Endothelial cell of umbilical vein (primary cell): Measurements from ENCODE around the gene ITPR1. TPM values are rescaled to one million over a fixed set of nuclear protein-coding genes. Genes with fewer than 3 reads are reported as not detected.

Source experiments
- BruUV-seq: library from RNA; stranded (reverse); fragments of 400-500 nt; replicated peaks from 2 replicates; lab custom pipeline; 2021; lab: Mats Ljungman, UMichigan
- CTCF ChIA-PET: fragments of 300-600, 350-600 bp; sonication (Branson Sonifier 250); formaldehyde crosslinking; loops from one replicate; lab custom pipeline; 2021; ENCODE audit warnings: antibody characterized with exemption, inconsistent platforms; lab: Charles Lee
- POLR2A ChIA-PET: fragments of 300-600, 350-600 bp; sonication (Branson Sonifier 250); formaldehyde crosslinking; loops from one replicate; lab custom pipeline; 2021; ENCODE audit warnings: antibody characterized with exemption, inconsistent platforms; lab: Charles Lee
- DNase-seq: peaks from one replicate; pipeline ENCODE4 v3.0.0-alpha.2; 2011; ENCODE audit warnings: low read depth, low spot score
- FAIRE-seq: peaks from 2 replicates; lab custom pipeline; 2011; peaks lifted over from hg19 to GRCh38; lab: Jason Lieb, UNC
- H2AFZ ChIP-seq: 2 replicates; pipeline ENCODE4 v1.6.0; 2012; ENCODE audit warnings: low read depth, low read length, control low read depth, inconsistent platforms
- H3K27ac ChIP-seq: 2 replicates; pipeline ENCODE4 v1.5.1; 2011; ENCODE audit warnings: low read depth, mild to moderate bottlenecking, control low read depth, low read length, moderate library complexity; ENCODE audit not compliant: insufficient read depth
- H3K27me3 ChIP-seq, 2 experiments: 2 replicates each; pipeline versions ENCODE4 v1.6.0 to v1.6.1; 2011; ENCODE audit warnings: low read length in 2 of 2, mixed read lengths in 1 of 2; ENCODE audit not compliant: control insufficient read depth in 2 of 2, insufficient read depth in 2 of 2
- H3K36me3 ChIP-seq, 2 experiments: 2 replicates in 1 of 2; 3 replicates in 1 of 2; pipeline ENCODE4 v1.5.1; 2011; ENCODE audit warnings: low read length in 2 of 2, mild to moderate bottlenecking in 1 of 2, moderate library complexity in 1 of 2; ENCODE audit not compliant: control insufficient read depth in 2 of 2, insufficient read depth in 2 of 2; ENCODE audit errors: extremely low read depth in 1 of 2
- H3K4me1 ChIP-seq: 3 replicates; pipeline ENCODE4 v1.5.1; 2011; ENCODE audit warnings: mild to moderate bottlenecking, low read length; ENCODE audit not compliant: control insufficient read depth, insufficient read depth; ENCODE audit errors: extremely low read depth
- H3K4me2 ChIP-seq: 2 replicates; pipeline ENCODE4 v1.6.1; 2011; ENCODE audit warnings: low read length, control low read depth, mixed read lengths; ENCODE audit not compliant: insufficient read depth
- H3K4me3 ChIP-seq, 3 experiments: fragments of 200-600 bp in 1 of 3; sonication (generic), shearing (Covaris generic) in 1 of 3; replicated peaks in 1 of 3; 2 replicates each; pipeline ENCODE4 v1.5.1; 2011 to 2016; ENCODE audit warnings: control low read depth in 3 of 3, low read length in 3 of 3, mild to moderate bottlenecking in 2 of 3, inconsistent platforms in 1 of 3, low read depth in 1 of 3, moderate library complexity in 1 of 3; ENCODE audit not compliant: insufficient read depth in 1 of 3
- H3K79me2 ChIP-seq: 2 replicates; pipeline ENCODE4 v1.6.0; 2012; ENCODE audit warnings: low read length, inconsistent platforms; ENCODE audit not compliant: control insufficient read depth, insufficient read depth
- H3K9ac ChIP-seq: replicated peaks from 2 replicates; pipeline ENCODE3; 2011; ENCODE audit warnings: low read length, control low read depth; ENCODE audit not compliant: insufficient read depth; ENCODE audit errors: extremely low read depth
- H3K9me1 ChIP-seq: replicated peaks from 3 replicates; pipeline ENCODE4 v1.6.0; 2011; ENCODE audit warnings: mild to moderate bottlenecking, low read length; ENCODE audit not compliant: control insufficient read depth, insufficient read depth; ENCODE audit errors: extremely low read depth
- H3K9me3 ChIP-seq: replicated peaks from 2 replicates; pipeline ENCODE4 v1.5.1; 2012; ENCODE audit warnings: low read length, inconsistent platforms; ENCODE audit not compliant: control insufficient read depth, insufficient read depth
- H4K20me1 ChIP-seq: replicated peaks from 2 replicates; pipeline ENCODE3; 2011; ENCODE audit warnings: mild to moderate bottlenecking, low read length; ENCODE audit not compliant: control insufficient read depth, insufficient read depth; ENCODE audit errors: extremely low read depth
- CTCF ChIP-seq, 2 donors: IDR thresholded peaks; 1 replicate in 1 of 2; 2 replicates in 1 of 2; pipeline ENCODE4 v1.5.1; 2011; ENCODE audit warnings: low read length in 2 of 2, mild to moderate bottlenecking in 2 of 2, moderate library complexity in 2 of 2, control low read depth in 1 of 2, inconsistent platforms in 1 of 2, low read depth in 1 of 2; ENCODE audit not compliant: insufficient read depth in 1 of 2; ENCODE audit errors: extremely low read depth in 1 of 2
- EZH2 ChIP-seq: IDR thresholded peaks from 2 replicates; pipeline ENCODE4 v1.6.1; 2012; ENCODE audit warnings: borderline replicate concordance, low read depth, mild to moderate bottlenecking, moderate library complexity, low read length, inconsistent platforms; ENCODE audit not compliant: severe bottlenecking
- FOS ChIP-seq: IDR thresholded peaks from 2 replicates; pipeline ENCODE4 v1.6.1; 2011; ENCODE audit warnings: mild to moderate bottlenecking, low read length, moderate library complexity, borderline replicate concordance; ENCODE audit not compliant: insufficient read depth
- GATA2 ChIP-seq: IDR thresholded peaks from 2 replicates; pipeline ENCODE4 v1.7.0; 2011; ENCODE audit warnings: low read depth, mild to moderate bottlenecking, moderate library complexity, mixed read lengths, low read length; ENCODE audit not compliant: insufficient read length, insufficient read depth
- JUN ChIP-seq: IDR thresholded peaks from 2 replicates; pipeline ENCODE4 v1.6.1; 2011; ENCODE audit warnings: borderline replicate concordance, low read depth; ENCODE audit not compliant: insufficient read length, insufficient read depth
- MAX ChIP-seq: IDR thresholded peaks from 2 replicates; pipeline ENCODE4 v1.6.1; 2011; ENCODE audit not compliant: insufficient read depth, insufficient read length
- MYC ChIP-seq: IDR thresholded peaks from one replicate; pipeline ENCODE4 v1.6.1; 2011; ENCODE audit warnings: mild to moderate bottlenecking, low read depth, low read length
- POLR2A ChIP-seq: IDR thresholded peaks from 2 replicates; pipeline ENCODE4 v1.6.1; 2012; ENCODE audit warnings: low read depth, mild to moderate bottlenecking, control low read depth, low read length
- POLR2AphosphoS5 ChIP-seq: IDR thresholded peaks from 2 replicates; pipeline ENCODE4 v1.6.1; 2012; ENCODE audit warnings: low read depth, mild to moderate bottlenecking, control low read depth, low read length, moderate library complexity; ENCODE audit not compliant: insufficient read depth
- dilution Hi-C: fragments of 300-500 bp; cut with MboI; formaldehyde crosslinking; loops from one replicate; pipeline ENCODE4 v1.15.0; 2019; ENCODE audit warnings: low sequenced_read_pairs; ENCODE audit not compliant: extremely low pct_ligation_motif_present
- intact Hi-C: fragments of 100-400 bp; cut with micrococcal nuclease; formaldehyde crosslinking; loops from one replicate; pipeline ENCODE4 v1.10.0; 2022
- polyA plus RNA-seq, 4 experiments: library from polyadenylated mRNA; depleted of rRNA in 3 of 4; stranded (reverse) in 3 of 4; unstranded in 1 of 4; fragments of >200 nt; gene quantifications; 2 replicates each; pipeline versions ENCODE4 v1.2.1 to v1.2.3, GENCODE V29; 2011 to 2012; ENCODE audit warnings: missing spikeins in 1 of 4
- total RNA-seq: library from RNA; stranded (reverse); gene quantifications from 2 replicates; pipeline ENCODE4 v1.2.3, GENCODE V29; 2021

ITPR1 gene
- total and polyA plus RNA-seq, 2 donors (not counting 3 experiments of a cell fraction or from before 2014, with no cell fraction given): 5.1 to 16.1 TPM

- BruUV-seq: no TSS peak
- no peak overlapping the region for H3K9ac ChIP-seq
- TF ChIP-seq CTCF (IDR thresholded peaks at IDR 0.05; ENCODE audit: extremely low read depth in 1 of 2, insufficient read depth in 1 of 2, low read depth in 1 of 2, low read length in 2 of 2): no peak
- no peak for TF ChIP-seq EZH2
- no peak for TF ChIP-seq MYC
- TF ChIP-seq POLR2AphosphoS5: no peak
These were observed 325.0 kb downstream of the ITPR1 start for GRCh38 chr3:4818164-4818563.

GRCh38 chr3:4818986-4819693 is 326.0 kb downstream of the ITPR1 start:
- no peaks in the 10 kb centered on the region for H3K9me1 ChIP-seq
- no peak overlapping the region for H3K27ac ChIP-seq
- H3K4me3 ChIP-seq: no peak overlapping the region
- H3K4me2 ChIP-seq: no peak overlapping the region
- ChIA-PET CTCF (no interaction called here), POLR2A (no interaction called here)
- H4K20me1 ChIP-seq: no peaks in the 10 kb centered on the region
- peaks cover 13% of the 10 kb centered on the region for H3K4me1 ChIP-seq
- H3K79me2 ChIP-seq: no peaks in the 10 kb centered on the region
- intact Hi-C loops (no loop called here), dilution Hi-C loops (no loop called here)
- no TSS peak for BruUV-seq
- no peaks in the 10 kb centered on the region for H3K36me3 ChIP-seq
- DNase-seq (no peak), FAIRE-seq (no peak)
- no peak overlapping the region for H3K9ac ChIP-seq
- no peak overlapping the region for H2AFZ ChIP-seq
- H3K9me3 ChIP-seq: no peaks in the 10 kb centered on the region
- H3K27me3 ChIP-seq: no peaks in the 10 kb centered on the region
- no peak for TF ChIP-seq POLR2A
- no peak for TF ChIP-seq POLR2AphosphoS5
- TF ChIP-seq FOS: no peak
- TF ChIP-seq MAX: no peak
- no peak for TF ChIP-seq CTCF (IDR thresholded peaks at IDR 0.05; ENCODE audit: extremely low read depth in 1 of 2, insufficient read depth in 1 of 2, low read depth in 1 of 2, low read length in 2 of 2)
- TF ChIP-seq EZH2: no peak
- TF ChIP-seq JUN: no peak
- no peak for TF ChIP-seq MYC
- no peak for TF ChIP-seq GATA2

More at GRCh38 chr3:4818164-4818563, 325.0 kb downstream of the ITPR1 start:
- ChIA-PET CTCF (no interaction called here), POLR2A (no interaction called here)
- Histone ChIP-seq H3K9me3 (no peaks in the 10 kb centered on the region), H4K20me1 (no peaks in the 10 kb centered on the region), H3K4me2 (no peak overlapping the region), H3K27me3 (no peaks in the 10 kb centered on the region), H3K79me2 (no peaks in the 10 kb centered on the region), H3K9me1 (no peaks in the 10 kb centered on the region), H2AFZ (no peak overlapping the region), H3K27ac (no peak overlapping the region), H3K4me3 (no peak overlapping the region), H3K36me3 (no peaks in the 10 kb centered on the region), H3K4me1 (peaks cover 18% of the 10 kb centered on the region)
- no peak for DNase-seq
- dilution Hi-C loops: no loop called here
- intact Hi-C loops: no loop called here
- no peak for FAIRE-seq
